WTC11 (cell line): ENCODE results near the gene ID4. TPM values are rescaled to one million over a fixed set of nuclear protein-coding genes. Genes with fewer than 3 reads are reported as not detected.
"Not testable (repeated sequence)": the region's sequence is repeated elsewhere in the genome, so short reads cannot be mapped to it uniquely, and the experiment has no call there.

Source experiments
- ATAC-seq: fragments of 200-7000 bp; cut with Tn5 transposase; 2 replicates; pipeline ENCODE4 v1.10.0; 2021; ENCODE audit warnings: mild to moderate bottlenecking, moderate library complexity
- CTCF ChIA-PET: fragments of 300-600 bp; sonication (Branson Sonifier 250); formaldehyde crosslinking; loops from one replicate; lab custom pipeline; 2021; ENCODE audit warnings: antibody characterized with exemption; lab: Charles Lee
- POLR2A ChIA-PET: fragments of 350-600 bp; sonication (Branson Sonifier 250); formaldehyde crosslinking; loops from one replicate; lab custom pipeline; 2021; ENCODE audit warnings: antibody characterized with exemption; lab: Charles Lee
- DNase-seq: peaks from one replicate; pipeline ENCODE4 v3.0.0; 2021; ENCODE audit warnings: low spot score
- H3K27ac Mint-ChIP-seq: 2 replicates; pipeline ENCODE4 v1.8.0; 2021; ENCODE audit warnings: mixed read lengths
- H3K27me3 Mint-ChIP-seq: 2 replicates; pipeline ENCODE4 v1.8.0; 2021; ENCODE audit warnings: low read depth, mild to moderate bottlenecking, moderate library complexity, mixed read lengths
- H3K36me3 Mint-ChIP-seq: 2 replicates; pipeline ENCODE4 v1.8.0; 2021; ENCODE audit warnings: mixed read lengths
- H3K4me1 Mint-ChIP-seq: 2 replicates; pipeline ENCODE4 v1.8.0; 2022; ENCODE audit warnings: mixed read lengths
- H3K4me3 Mint-ChIP-seq: 2 replicates; pipeline ENCODE4 v1.8.0; 2021; ENCODE audit warnings: mild to moderate bottlenecking, moderate library complexity, mixed read lengths
- H3K9me3 Mint-ChIP-seq: 2 replicates; pipeline ENCODE4 v1.8.0; 2021; ENCODE audit warnings: mixed read lengths
- AR ChIP-seq: fragments of 250-450 bp; sonication (Bioruptor Pico); IDR thresholded peaks from 2 replicates; pipeline ENCODE4 v1.9.0; 2021; ENCODE audit warnings: mild to moderate bottlenecking
- CREB1 ChIP-seq: sonication (generic); formaldehyde crosslinking; IDR thresholded peaks from 2 replicates; pipeline ENCODE4 v1.8.0; 2023; ENCODE audit warnings: mild to moderate bottlenecking, missing genetic modification reagents
- CREM ChIP-seq: sonication (generic); formaldehyde crosslinking; IDR thresholded peaks from 2 replicates; pipeline ENCODE4 v1.8.1; 2022; ENCODE audit warnings: mild to moderate bottlenecking, missing genetic modification reagents, moderate library complexity
- IRF1 ChIP-seq: sonication (generic); formaldehyde crosslinking; IDR thresholded peaks from 2 replicates; pipeline ENCODE4 v1.8.0; 2023; ENCODE audit warnings: missing genetic modification reagents
- JUN ChIP-seq: sonication (generic); formaldehyde crosslinking; IDR thresholded peaks from 2 replicates; pipeline ENCODE4 v1.8.0; 2023; ENCODE audit warnings: mild to moderate bottlenecking, missing genetic modification reagents
- MYBL2 ChIP-seq: sonication (generic); formaldehyde crosslinking; IDR thresholded peaks from 2 replicates; pipeline ENCODE4 v1.8.1; 2023; ENCODE audit warnings: mild to moderate bottlenecking, moderate library complexity, missing genetic modification reagents
- NFYB ChIP-seq: sonication (generic); formaldehyde crosslinking; conservative IDR thresholded peaks from 2 replicates; pipeline ENCODE4 v1.8.0; 2022; ENCODE audit warnings: low read depth, missing genetic modification reagents
- NR1H2 ChIP-seq: sonication (generic); formaldehyde crosslinking; IDR thresholded peaks from 2 replicates; pipeline ENCODE4 v1.9.0; 2021; ENCODE audit warnings: mild to moderate bottlenecking, moderate library complexity, missing genetic modification reagents
- NR2C2 ChIP-seq: sonication (generic); formaldehyde crosslinking; IDR thresholded peaks from 2 replicates; pipeline ENCODE4 v1.8.0; 2022; ENCODE audit warnings: mild to moderate bottlenecking, missing genetic modification reagents
- OVOL2 ChIP-seq: fragments of 250-450 bp; sonication (Bioruptor Pico); IDR thresholded peaks from 2 replicates; pipeline ENCODE4 v1.9.0; 2021; ENCODE audit warnings: mild to moderate bottlenecking, borderline replicate concordance
- RORB ChIP-seq: fragments of 250-450 bp; sonication (Bioruptor Pico); IDR thresholded peaks from 2 replicates; pipeline ENCODE4 v1.9.0; 2021; ENCODE audit warnings: mild to moderate bottlenecking
- SMAD4 ChIP-seq: sonication (generic); formaldehyde crosslinking; IDR thresholded peaks from 2 replicates; pipeline ENCODE4 v1.8.0; 2022; ENCODE audit warnings: mild to moderate bottlenecking, missing genetic modification reagents
- SOX15 ChIP-seq: fragments of 250-450 bp; sonication (Bioruptor Pico); IDR thresholded peaks from 2 replicates; pipeline ENCODE4 v1.9.0; 2021; ENCODE audit warnings: mild to moderate bottlenecking
- SP1 ChIP-seq: sonication (generic); formaldehyde crosslinking; conservative IDR thresholded peaks from 2 replicates; pipeline ENCODE4 v1.8.1; 2022; ENCODE audit warnings: missing genetic modification reagents
- ZNF232 ChIP-seq: sonication (generic); formaldehyde crosslinking; IDR thresholded peaks from 2 replicates; pipeline ENCODE4 v1.8.0; 2022; ENCODE audit warnings: mild to moderate bottlenecking, missing genetic modification reagents
- ZNF263 ChIP-seq: sonication (generic); formaldehyde crosslinking; IDR thresholded peaks from 2 replicates; pipeline ENCODE4 v1.8.1; 2022; ENCODE audit warnings: low read depth, mild to moderate bottlenecking, moderate library complexity, missing genetic modification reagents
- ZSCAN18 ChIP-seq: fragments of 250-450 bp; sonication (Bioruptor Pico); IDR thresholded peaks from 2 replicates; pipeline ENCODE4 v2.1.2; 2022; ENCODE audit warnings: mild to moderate bottlenecking, moderate library complexity
- total RNA-seq: library from RNA; stranded (reverse); gene quantifications from 3 replicates; pipeline ENCODE4 v1.2.3, GENCODE V29; 2021
- TF ChIP-seq, protein P1 (sequence below): sonication (generic); formaldehyde crosslinking; IDR thresholded peaks from 2 replicates; pipeline ENCODE4 v1.8.1; 2023; ENCODE audit warnings: mild to moderate bottlenecking, missing genetic modification reagents, moderate library complexity
- TF ChIP-seq, protein P2 (sequence below): sonication (generic); formaldehyde crosslinking; IDR thresholded peaks from 2 replicates; pipeline ENCODE4 v1.8.0; 2023; ENCODE audit warnings: missing genetic modification reagents, mild to moderate bottlenecking, borderline replicate concordance
- TF ChIP-seq, protein P3 (sequence below): sonication (generic); formaldehyde crosslinking; IDR thresholded peaks from 2 replicates; pipeline ENCODE4 v1.8.1; 2022; ENCODE audit warnings: mild to moderate bottlenecking, moderate library complexity, missing genetic modification reagents
- TF ChIP-seq, protein P4 (sequence below): sonication (generic); formaldehyde crosslinking; conservative IDR thresholded peaks from 2 replicates; pipeline ENCODE4 v1.8.1; 2022; ENCODE audit warnings: mild to moderate bottlenecking, missing genetic modification reagents

ID4 gene
- total RNA-seq, 1 experiment from 2014 or later: 4.5 TPM

- CTCF ChIA-PET: no interaction called here
Measured at GRCh38 chr6:19852927-19853326, 15.8 kb downstream of the ID4 start.

DNA sequence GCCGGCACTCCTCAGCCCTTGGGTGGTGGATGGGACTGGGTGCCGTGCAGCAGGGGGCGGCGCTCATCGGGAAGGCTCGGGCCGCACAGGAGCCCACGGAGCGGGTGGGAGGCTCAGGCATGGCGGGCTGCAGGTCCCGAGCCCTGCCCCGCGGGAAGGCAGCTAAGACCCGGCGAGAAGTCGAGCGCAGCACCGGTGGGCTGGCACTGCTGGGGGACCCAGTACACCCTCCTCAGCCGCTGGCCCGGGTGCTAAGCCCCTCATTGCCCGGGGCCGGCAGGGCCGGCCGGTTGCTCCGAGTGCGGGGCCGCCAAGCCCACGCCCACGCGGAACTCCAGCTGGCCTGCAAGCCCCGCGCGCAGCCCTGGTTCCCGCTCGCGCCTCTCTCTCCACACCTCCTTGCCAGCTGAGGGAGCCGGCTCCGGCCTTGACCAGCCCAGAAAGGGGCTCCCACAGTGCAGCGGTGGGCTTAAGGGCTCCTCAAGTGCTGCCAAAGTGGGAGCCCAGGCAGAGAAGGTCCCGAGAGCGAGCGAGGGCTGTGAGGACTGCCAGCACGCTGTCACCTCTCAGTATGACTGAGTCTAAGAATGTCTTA lies 17.3 kb downstream of the ID4 start:
- ATAC-seq, H3K27ac Mint-ChIP-seq, H3K36me3 Mint-ChIP-seq, H3K4me1 Mint-ChIP-seq, DNase-seq, H3K9me3 Mint-ChIP-seq, H3K27me3 Mint-ChIP-seq, H3K4me3 Mint-ChIP-seq, CTCF ChIA-PET: not testable (repeated sequence)
- POLR2A ChIA-PET: interaction anchor here (1.6 kb wide), 1 partner anchor 17 kb away, joined by 5 read pairs; the partner anchor contains the start of gene ID4

More at GRCh38 chr6:19852927-19853326, 15.8 kb downstream of the ID4 start:
- Mint-ChIP-seq H3K27me3 (no peaks in the 10 kb centered on the region), H3K4me3 (no peak overlapping the region), H3K36me3 (peaks cover 3% of the 10 kb centered on the region; the same call in 1 of the 2 replicates), H3K27ac (no peak overlapping the region), H3K4me1 (peaks cover 8% of the 10 kb centered on the region), H3K9me3 (peaks cover 8% of the 10 kb centered on the region)
- POLR2A ChIA-PET: interaction anchor here (1.6 kb wide), 1 partner anchor 16 kb away, joined by 5 read pairs; the partner anchor contains the start of gene ID4
- ATAC-seq (no peak), DNase-seq (no peak)
- no peak for TF ChIP-seq SP1 (CRISPR knock-in tag)
- no peak for TF ChIP-seq JUN (CRISPR knock-in tag)
- TF ChIP-seq NR1H2 (CRISPR knock-in tag): no peak
- TF ChIP-seq SMAD4 (CRISPR knock-in tag): no peak
- no peak for TF ChIP-seq ZNF263 (CRISPR knock-in tag)
- TF ChIP-seq SOX15 (CRISPR knock-in tag): no peak
- no peak for TF ChIP-seq CREM
- TF ChIP-seq OVOL2 (CRISPR knock-in tag): no peak

- Mint-ChIP-seq H3K36me3 (peaks cover 3% of the 10 kb centered on the region; the same call in 1 of the 2 replicates), H3K27me3 (no peaks in the 10 kb centered on the region), H3K4me3 (no peak overlapping the region), H3K27ac (no peak overlapping the region; the same call in 1 of the 2 replicates), H3K9me3 (peaks cover 8% of the 10 kb centered on the region), H3K4me1 (peaks cover 8% of the 10 kb centered on the region)
- ChIA-PET CTCF (interaction anchor here (0.6 to 1.0 kb wide), 2 partner anchors 15 to 201 kb away, joined by 3 to 5 read pairs; no protein-coding TSS in a partner anchor), POLR2A (no interaction called here)
- TF ChIP-seq NR2C2 (CRISPR knock-in tag) (no peak), CREB1 (CRISPR knock-in tag) (no peak), IRF1 (no peak), ZSCAN18 (CRISPR knock-in tag) (no peak), ZNF232 (no peak), RORB (CRISPR knock-in tag) (no peak), MYBL2 (CRISPR knock-in tag) (no peak), AR (CRISPR knock-in tag) (no peak), NFYB (CRISPR knock-in tag) (no peak)
- TF ChIP-seq, protein P1, sequence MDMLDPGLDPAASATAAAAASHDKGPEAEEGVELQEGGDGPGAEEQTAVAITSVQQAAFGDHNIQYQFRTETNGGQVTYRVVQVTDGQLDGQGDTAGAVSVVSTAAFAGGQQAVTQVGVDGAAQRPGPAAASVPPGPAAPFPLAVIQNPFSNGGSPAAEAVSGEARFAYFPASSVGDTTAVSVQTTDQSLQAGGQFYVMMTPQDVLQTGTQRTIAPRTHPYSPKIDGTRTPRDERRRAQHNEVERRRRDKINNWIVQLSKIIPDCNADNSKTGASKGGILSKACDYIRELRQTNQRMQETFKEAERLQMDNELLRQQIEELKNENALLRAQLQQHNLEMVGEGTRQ: no peak
- TF ChIP-seq, protein P2, sequence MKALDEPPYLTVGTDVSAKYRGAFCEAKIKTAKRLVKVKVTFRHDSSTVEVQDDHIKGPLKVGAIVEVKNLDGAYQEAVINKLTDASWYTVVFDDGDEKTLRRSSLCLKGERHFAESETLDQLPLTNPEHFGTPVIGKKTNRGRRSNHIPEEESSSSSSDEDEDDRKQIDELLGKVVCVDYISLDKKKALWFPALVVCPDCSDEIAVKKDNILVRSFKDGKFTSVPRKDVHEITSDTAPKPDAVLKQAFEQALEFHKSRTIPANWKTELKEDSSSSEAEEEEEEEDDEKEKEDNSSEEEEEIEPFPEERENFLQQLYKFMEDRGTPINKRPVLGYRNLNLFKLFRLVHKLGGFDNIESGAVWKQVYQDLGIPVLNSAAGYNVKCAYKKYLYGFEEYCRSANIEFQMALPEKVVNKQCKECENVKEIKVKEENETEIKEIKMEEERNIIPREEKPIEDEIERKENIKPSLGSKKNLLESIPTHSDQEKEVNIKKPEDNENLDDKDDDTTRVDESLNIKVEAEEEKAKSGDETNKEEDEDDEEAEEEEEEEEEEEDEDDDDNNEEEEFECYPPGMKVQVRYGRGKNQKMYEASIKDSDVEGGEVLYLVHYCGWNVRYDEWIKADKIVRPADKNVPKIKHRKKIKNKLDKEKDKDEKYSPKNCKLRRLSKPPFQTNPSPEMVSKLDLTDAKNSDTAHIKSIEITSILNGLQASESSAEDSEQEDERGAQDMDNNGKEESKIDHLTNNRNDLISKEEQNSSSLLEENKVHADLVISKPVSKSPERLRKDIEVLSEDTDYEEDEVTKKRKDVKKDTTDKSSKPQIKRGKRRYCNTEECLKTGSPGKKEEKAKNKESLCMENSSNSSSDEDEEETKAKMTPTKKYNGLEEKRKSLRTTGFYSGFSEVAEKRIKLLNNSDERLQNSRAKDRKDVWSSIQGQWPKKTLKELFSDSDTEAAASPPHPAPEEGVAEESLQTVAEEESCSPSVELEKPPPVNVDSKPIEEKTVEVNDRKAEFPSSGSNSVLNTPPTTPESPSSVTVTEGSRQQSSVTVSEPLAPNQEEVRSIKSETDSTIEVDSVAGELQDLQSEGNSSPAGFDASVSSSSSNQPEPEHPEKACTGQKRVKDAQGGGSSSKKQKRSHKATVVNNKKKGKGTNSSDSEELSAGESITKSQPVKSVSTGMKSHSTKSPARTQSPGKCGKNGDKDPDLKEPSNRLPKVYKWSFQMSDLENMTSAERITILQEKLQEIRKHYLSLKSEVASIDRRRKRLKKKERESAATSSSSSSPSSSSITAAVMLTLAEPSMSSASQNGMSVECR: no peak
- TF ChIP-seq, protein P3, sequence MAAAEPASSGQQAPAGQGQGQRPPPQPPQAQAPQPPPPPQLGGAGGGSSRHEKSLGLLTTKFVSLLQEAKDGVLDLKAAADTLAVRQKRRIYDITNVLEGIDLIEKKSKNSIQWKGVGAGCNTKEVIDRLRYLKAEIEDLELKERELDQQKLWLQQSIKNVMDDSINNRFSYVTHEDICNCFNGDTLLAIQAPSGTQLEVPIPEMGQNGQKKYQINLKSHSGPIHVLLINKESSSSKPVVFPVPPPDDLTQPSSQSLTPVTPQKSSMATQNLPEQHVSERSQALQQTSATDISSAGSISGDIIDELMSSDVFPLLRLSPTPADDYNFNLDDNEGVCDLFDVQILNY: no peak
- TF ChIP-seq, protein P4, sequence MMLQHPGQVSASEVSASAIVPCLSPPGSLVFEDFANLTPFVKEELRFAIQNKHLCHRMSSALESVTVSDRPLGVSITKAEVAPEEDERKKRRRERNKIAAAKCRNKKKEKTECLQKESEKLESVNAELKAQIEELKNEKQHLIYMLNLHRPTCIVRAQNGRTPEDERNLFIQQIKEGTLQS (CRISPR knock-in tag): no peak
- ATAC-seq: no peak
- no peak for DNase-seq
Measured at GRCh38 chr6:19855536-19855935, 18.4 kb downstream of the ID4 start.
